C4-2B (cell line): Measurements from ENCODE around the gene SHROOM3.

Source experiments
- H3K27ac ChIP-seq: fragments of 450-650 bp; 2 replicates; pipeline ENCODE4 v1.5.1; 2017
- ZFX ChIP-seq: fragments of 450-650 bp; IDR thresholded peaks from 2 replicates; pipeline ENCODE4 v1.6.1; 2017
- TF ChIP-seq, protein P1 (sequence below): fragments of 450-650 bp; conservative IDR thresholded peaks from 2 replicates; pipeline ENCODE4 v1.5.1; 2017; ENCODE audit warnings: mild to moderate bottlenecking

The SHROOM3 gene

DNA sequence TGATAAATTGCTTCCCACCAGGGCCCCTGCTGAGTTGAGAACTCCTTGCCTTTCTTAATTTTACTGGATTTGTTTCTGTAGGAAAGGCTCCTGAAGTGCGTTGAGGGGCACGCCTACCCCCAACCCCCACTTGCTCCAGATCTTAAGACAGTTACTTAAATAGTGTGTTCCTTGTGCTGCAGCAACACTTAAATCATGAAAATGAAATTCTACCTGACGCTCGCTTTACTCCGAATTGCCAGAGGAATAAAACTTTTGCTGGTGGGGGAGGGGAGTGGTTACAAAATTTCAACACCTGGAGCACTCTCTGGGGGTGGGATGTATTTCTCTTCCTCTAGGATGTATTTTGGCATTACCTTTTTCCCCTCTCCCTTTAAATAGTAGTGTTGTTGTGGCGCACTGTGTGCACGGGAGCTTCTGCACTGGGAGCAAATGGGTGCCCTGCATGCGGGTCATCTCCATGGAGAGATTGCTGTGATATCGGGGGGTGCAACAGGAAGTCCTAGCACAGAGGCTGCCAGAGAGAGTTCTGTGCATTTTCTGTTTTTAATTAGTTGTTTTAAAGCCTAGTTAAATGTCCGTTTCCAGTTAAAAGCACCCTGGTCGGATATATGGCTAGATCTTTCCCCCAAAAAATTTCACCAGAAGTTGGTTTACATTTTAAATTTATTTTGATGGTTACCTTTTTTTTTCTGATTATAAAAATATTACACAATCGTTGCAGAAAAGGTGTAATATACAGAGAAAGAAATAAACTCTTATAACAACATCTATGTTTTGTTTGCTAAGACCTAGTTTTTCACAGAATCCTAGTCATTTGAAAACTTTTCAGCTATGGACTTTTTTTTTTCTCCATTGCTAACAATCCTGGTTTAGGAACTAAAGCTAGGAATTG lies 255.2 kb downstream of the SHROOM3 start:
- H3K27ac ChIP-seq: peak overlapping the region; percentile 86
- TF ChIP-seq, protein P1, sequence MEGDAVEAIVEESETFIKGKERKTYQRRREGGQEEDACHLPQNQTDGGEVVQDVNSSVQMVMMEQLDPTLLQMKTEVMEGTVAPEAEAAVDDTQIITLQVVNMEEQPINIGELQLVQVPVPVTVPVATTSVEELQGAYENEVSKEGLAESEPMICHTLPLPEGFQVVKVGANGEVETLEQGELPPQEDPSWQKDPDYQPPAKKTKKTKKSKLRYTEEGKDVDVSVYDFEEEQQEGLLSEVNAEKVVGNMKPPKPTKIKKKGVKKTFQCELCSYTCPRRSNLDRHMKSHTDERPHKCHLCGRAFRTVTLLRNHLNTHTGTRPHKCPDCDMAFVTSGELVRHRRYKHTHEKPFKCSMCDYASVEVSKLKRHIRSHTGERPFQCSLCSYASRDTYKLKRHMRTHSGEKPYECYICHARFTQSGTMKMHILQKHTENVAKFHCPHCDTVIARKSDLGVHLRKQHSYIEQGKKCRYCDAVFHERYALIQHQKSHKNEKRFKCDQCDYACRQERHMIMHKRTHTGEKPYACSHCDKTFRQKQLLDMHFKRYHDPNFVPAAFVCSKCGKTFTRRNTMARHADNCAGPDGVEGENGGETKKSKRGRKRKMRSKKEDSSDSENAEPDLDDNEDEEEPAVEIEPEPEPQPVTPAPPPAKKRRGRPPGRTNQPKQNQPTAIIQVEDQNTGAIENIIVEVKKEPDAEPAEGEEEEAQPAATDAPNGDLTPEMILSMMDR: no peak

DNA sequence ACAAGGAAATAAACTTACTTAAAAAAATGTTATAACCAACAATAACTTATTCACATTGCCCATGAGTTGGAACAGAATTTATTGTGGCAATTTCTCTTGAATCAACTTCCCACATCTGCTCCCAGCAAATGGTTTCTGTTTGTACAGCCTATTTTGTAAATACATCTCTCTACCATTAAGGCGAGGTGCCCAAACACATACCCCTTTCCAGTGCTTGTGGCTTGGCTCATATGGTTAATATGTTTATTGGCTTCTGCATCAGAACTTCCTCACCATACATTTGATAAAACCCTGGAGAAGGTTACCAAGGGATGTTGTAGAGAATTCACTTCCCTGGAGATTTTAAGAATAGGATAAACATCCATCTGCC lies 255.9 kb downstream of the SHROOM3 start:
- H3K27ac ChIP-seq: no peak overlapping the region
- TF ChIP-seq, protein P1: no peak
- TF ChIP-seq ZFX: no peak

DNA sequence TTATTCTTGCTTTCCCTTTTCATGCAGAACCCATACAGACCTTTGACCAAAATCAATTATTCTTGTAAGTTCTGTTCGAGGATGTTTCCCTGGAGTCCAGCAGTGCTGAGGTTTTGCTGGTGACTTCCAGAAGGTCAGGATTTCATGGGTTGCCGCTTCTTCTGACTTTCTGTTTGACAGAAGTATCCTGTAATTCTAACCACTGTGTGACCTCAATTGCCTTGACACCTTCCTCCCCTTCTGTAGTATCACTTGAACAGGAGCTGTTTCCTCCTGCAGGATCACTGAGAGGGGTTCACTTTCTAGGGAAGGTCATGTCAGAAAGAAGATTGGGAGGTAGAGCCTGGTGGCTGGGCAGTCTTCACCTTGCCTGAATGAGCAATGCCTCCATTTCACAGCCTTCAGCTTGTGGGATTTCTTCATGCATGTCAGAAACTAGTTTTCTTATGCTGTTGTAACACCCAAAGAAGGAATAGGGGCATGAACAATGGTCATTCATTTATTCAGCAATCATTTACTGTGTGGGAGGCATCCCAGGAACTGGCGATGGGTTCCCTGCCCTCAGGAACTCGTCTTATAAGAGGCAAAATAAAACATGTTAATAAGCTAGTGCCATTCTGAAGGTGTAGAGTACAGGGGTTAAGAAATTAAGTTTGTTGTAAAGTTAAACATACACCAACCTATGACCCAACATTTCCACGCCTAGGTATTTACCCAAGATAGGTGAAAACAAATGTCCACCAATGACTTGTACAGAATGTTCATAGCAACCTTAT lies 257.0 kb downstream of the SHROOM3 start:
- no peak overlapping the region; the same call in 1 of the 2 replicates for H3K27ac ChIP-seq
- TF ChIP-seq, protein P1: no peak
- TF ChIP-seq ZFX: no peak

DNA sequence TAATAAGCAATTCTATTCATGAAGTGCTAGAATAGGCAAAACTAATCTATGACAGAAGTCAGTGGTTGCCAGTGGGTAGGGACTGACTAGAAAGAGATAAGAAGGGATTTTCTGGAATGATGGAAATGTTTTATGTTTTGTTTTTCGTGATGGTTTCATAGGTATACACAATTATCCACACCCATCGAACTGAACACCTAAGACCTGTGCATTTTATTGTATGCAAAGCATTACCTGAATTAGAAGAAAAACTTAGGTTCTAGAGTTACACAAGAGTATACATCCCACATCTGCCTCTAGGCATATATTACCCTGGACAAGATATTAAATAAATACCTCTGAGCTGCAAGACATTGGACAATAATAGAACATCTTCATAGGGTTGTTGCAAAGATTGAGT lies 257.7 kb downstream of the SHROOM3 start:
- no peak for TF ChIP-seq ZFX
- TF ChIP-seq, protein P1: no peak
- no peak overlapping the region for H3K27ac ChIP-seq

DNA sequence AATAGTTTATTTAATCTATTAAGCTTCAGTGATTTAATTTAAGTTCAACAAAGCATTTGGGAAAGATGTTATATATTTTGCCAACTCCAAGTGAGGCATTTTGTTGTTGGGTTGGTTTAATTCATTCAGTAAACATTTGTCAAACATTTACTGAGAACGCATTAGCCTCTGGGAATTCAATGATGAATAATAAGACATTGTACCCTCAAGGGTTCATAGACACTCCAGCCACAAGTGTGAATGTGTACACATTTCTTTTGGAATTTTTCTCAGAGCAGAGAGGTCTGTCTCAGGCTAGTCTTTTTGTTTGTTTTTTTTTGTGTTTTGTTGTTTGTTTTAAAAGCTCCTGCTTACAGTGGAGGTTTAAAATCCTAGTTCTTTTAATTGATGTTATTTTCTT lies 259.0 kb downstream of the SHROOM3 start:
- no peak overlapping the region for H3K27ac ChIP-seq
- TF ChIP-seq, protein P1: no peak
- no peak for TF ChIP-seq ZFX

DNA sequence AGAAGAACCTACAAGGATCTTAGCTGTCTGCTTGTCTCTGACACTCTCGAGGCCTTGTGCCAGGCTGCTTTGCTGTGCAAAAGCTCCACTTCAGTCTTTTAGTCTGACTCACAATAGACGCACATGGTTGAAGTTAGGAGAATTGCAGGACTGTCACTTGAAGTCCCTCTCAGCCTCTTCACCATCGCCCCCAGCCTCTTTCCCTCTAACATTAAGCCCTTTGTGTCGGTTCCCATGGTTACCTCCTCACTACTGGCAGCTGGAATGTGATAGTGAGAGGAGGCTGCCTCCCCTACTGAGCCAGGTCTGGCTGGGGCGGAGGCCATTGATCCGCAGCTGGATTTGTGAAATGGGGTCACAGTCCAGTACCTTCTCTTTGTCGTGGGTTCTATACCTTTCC lies 261.1 kb downstream of the SHROOM3 start:
- H3K27ac ChIP-seq: no peak overlapping the region
- TF ChIP-seq ZFX: no peak
- TF ChIP-seq, protein P1: no peak
